DMS 273 (cell line): Measurements from ENCODE around the gene FAM72C.
"Not testable (repeated sequence)": the region's sequence is repeated elsewhere in the genome, so short reads cannot be mapped to it uniquely, and the experiment has no call there.

ENCODE experiments used
- DNase-seq: peaks from one replicate; lab custom pipeline; 2025; ENCODE audit not compliant: unreplicated experiment; lab: John Stamatoyannopoulos, UW

Gene FAM72C

GRCh38 chr1:143918552-143918951, 53.2 kb downstream of the FAM72C start:
- DNase-seq = not testable (repeated sequence)

GRCh38 chr1:143913705-143914104, 58.1 kb downstream of the FAM72C start:
- DNase-seq = not testable (repeated sequence)
